ENCODE data around the gene GYPB.
"Not testable (repeated sequence)": the region's sequence is repeated elsewhere in the genome, so short reads cannot be mapped to it uniquely, and the experiment has no call there.

DNA sequence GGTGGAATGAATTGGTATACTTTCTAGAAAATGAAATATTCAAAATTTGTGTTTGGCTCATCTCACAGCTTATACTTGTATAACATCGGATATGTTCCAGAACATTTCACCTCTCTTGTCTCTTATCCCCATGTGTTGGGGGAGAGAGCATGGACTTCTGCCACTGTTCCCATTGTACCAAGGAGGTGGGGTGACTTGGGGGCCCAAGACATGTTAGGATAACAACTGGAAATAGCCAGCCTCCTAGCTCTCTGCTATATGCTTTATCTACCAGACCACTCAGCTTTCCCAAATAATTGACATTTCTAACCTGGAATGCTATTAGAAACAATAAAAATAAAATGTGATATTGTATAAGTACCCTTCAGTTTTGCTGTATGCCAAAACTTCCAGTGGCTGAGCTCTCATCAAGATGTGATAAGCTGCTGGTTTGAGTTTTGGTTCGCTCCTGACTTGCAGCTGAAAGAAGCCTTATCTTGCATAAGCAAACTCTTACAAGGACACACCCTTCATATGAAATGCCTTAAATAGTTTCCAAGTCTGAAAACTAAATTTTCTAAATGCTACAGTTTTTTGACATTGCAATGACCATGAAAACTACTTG lies 12.9 kb downstream of the GYPB start:
- TF ChIP-seq, protein P1, sequence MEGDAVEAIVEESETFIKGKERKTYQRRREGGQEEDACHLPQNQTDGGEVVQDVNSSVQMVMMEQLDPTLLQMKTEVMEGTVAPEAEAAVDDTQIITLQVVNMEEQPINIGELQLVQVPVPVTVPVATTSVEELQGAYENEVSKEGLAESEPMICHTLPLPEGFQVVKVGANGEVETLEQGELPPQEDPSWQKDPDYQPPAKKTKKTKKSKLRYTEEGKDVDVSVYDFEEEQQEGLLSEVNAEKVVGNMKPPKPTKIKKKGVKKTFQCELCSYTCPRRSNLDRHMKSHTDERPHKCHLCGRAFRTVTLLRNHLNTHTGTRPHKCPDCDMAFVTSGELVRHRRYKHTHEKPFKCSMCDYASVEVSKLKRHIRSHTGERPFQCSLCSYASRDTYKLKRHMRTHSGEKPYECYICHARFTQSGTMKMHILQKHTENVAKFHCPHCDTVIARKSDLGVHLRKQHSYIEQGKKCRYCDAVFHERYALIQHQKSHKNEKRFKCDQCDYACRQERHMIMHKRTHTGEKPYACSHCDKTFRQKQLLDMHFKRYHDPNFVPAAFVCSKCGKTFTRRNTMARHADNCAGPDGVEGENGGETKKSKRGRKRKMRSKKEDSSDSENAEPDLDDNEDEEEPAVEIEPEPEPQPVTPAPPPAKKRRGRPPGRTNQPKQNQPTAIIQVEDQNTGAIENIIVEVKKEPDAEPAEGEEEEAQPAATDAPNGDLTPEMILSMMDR (conservative IDR thresholded peaks at IDR 0.05 in 1 of 2, IDR thresholded peaks at IDR 0.05 in 1 of 2; ENCODE audit: low read depth in 1 of 2, low read length in 2 of 2): not testable (repeated sequence)
- TF ChIP-seq EZH2 (IDR thresholded peaks at IDR 0.05; ENCODE audit: low read length, missing control alignments): not testable (repeated sequence)

Data from fibroblast of lung (primary cell).